OCI-LY1 (cell line): ENCODE measurements around the gene MIS18A.
"Not testable (repeated sequence)": the region's sequence is repeated elsewhere in the genome, so short reads cannot be mapped to it uniquely, and the experiment has no call there.

Experiments used
- H2AFZ ChIP-seq: fragments of 200-600 bp; sonication (generic), shearing (Covaris generic); 2 replicates; pipeline ENCODE4 v1.6.0; 2014; ENCODE audit warnings: antibody characterized with exemption, mild to moderate bottlenecking, low read length
- H3F3A ChIP-seq: fragments of 200-600 bp; sonication (generic), shearing (Covaris generic); 2 replicates; pipeline ENCODE4 v1.6.0; 2014; ENCODE audit warnings: mild to moderate bottlenecking, antibody characterized with exemption, low read length, moderate library complexity; ENCODE audit not compliant: insufficient read depth
- H3K27ac ChIP-seq: fragments of 200-600 bp; sonication (generic); 2 replicates; pipeline ENCODE4 v1.5.1; 2014; ENCODE audit warnings: low read length, mixed run types, mild to moderate bottlenecking, low read depth; ENCODE audit not compliant: poor library complexity, severe bottlenecking
- H3K27me3 ChIP-seq: fragments of 200-600 bp; sonication (generic); 2 replicates; pipeline ENCODE4 v1.6.0; 2014; ENCODE audit warnings: antibody characterized with exemption, mild to moderate bottlenecking, low read length, moderate library complexity; ENCODE audit not compliant: insufficient read depth
- H3K36me3 ChIP-seq: fragments of 200-600 bp; sonication (generic); 2 replicates; pipeline ENCODE4 v1.6.1; 2014; ENCODE audit warnings: mild to moderate bottlenecking, antibody characterized with exemption, low read length, moderate library complexity, mixed read lengths; ENCODE audit not compliant: insufficient read depth
- H3K4me1 ChIP-seq: fragments of 200-600 bp; sonication (generic); 2 replicates; pipeline ENCODE4 v1.5.1; 2014; ENCODE audit warnings: mild to moderate bottlenecking, low read length, moderate library complexity; ENCODE audit not compliant: insufficient read depth, severe bottlenecking
- H3K4me2 ChIP-seq: fragments of 200-600 bp; sonication (generic), shearing (Covaris generic); 2 replicates; pipeline ENCODE4 v1.6.1; 2014; ENCODE audit warnings: low read length
- H3K4me3 ChIP-seq: fragments of 200-600 bp; sonication (generic); 2 replicates; pipeline ENCODE4 v1.5.1; 2014; ENCODE audit warnings: low read length, low read depth, mild to moderate bottlenecking, mixed read lengths; ENCODE audit not compliant: poor library complexity, severe bottlenecking
- H3K79me2 ChIP-seq: fragments of 200-600 bp; shearing (Covaris generic); 2 replicates; pipeline ENCODE4 v1.6.1; 2016; ENCODE audit warnings: mixed run types, low read length, mixed read lengths; ENCODE audit not compliant: insufficient read depth
- H3K9ac ChIP-seq: fragments of 200-600 bp; sonication (generic), shearing (Covaris generic); 2 replicates; pipeline ENCODE4 v1.6.1; 2014; ENCODE audit warnings: mild to moderate bottlenecking, low read length, mixed read lengths
- H3K9me2 ChIP-seq: fragments of 200-600 bp; sonication (generic), shearing (Covaris generic); 2 replicates; pipeline ENCODE4 v1.6.1; 2014; ENCODE audit warnings: low read depth, mild to moderate bottlenecking, low read length, mixed read lengths
- H3K9me3 ChIP-seq: fragments of 200-600 bp; shearing (Covaris generic); 2 replicates; pipeline ENCODE4 v1.6.1; 2014; ENCODE audit warnings: low read length, mixed read lengths
- H4K20me1 ChIP-seq: fragments of 200-600 bp; sonication (generic), shearing (Covaris generic); 2 replicates; pipeline ENCODE4 v1.6.0; 2016; ENCODE audit warnings: mild to moderate bottlenecking, low read length; ENCODE audit not compliant: insufficient read depth
- CTCF ChIP-seq: fragments of 200-600 bp; sonication (generic), shearing (Covaris generic); IDR thresholded peaks from 2 replicates; pipeline ENCODE4 v1.5.1; 2017; ENCODE audit warnings: mild to moderate bottlenecking, antibody characterized with exemption, low read length, moderate library complexity, mixed read lengths
- EZH2 ChIP-seq: fragments of 200-600 bp; sonication (generic), shearing (Covaris generic); IDR thresholded peaks from 2 replicates; pipeline ENCODE4 v1.8.0; 2017; ENCODE audit warnings: borderline replicate concordance, mixed run types, mild to moderate bottlenecking, antibody characterized with exemption, low read length, moderate library complexity, mixed read lengths

The MIS18A gene

DNA sequence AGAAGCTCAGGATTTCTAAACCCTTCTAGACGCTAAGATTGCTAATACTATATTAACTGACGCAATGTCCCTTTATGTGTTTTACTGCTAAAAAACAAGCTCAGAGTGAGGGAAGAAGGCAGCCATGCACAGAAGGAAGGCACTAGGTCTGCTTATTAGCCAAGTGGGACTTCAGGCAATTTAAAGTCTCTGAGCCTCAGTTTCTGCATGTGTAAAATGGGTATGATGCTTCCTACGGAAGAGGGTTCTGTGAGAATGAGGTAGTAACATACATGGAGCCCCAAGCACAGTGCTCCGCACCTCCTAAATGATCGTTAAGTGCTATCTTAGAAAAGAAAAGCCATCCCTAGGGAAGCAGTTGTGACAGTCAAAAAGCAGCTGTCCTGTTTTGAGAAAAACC lies 16.9 kb downstream of the MIS18A start:
- Histone ChIP-seq H3K9ac (no peak overlapping the region), H3K36me3 (peaks cover 4% of the 10 kb centered on the region), H3K27ac (no peak overlapping the region), H2AFZ (no peak overlapping the region), H4K20me1 (no peaks in the 10 kb centered on the region), H3K4me1 (no peaks in the 10 kb centered on the region), H3K27me3 (no peaks in the 10 kb centered on the region), H3K9me3 (no peaks in the 10 kb centered on the region), H3F3A (no peaks in the 10 kb centered on the region), H3K9me2 (no peaks in the 10 kb centered on the region), H3K4me3 (no peak overlapping the region), H3K79me2 (no peaks in the 10 kb centered on the region), H3K4me2 (no peak overlapping the region)
- TF ChIP-seq EZH2 (no peak), CTCF (no peak)

GRCh38 chr21:32260130-32260529 lies 18.7 kb downstream of the MIS18A start:
- TF ChIP-seq EZH2 (no peak), CTCF (no peak)
- no peak overlapping the region for H3K4me3 ChIP-seq
- H3K4me1 ChIP-seq: no peaks in the 10 kb centered on the region
- no peaks in the 10 kb centered on the region for H3F3A ChIP-seq
- H3K9ac ChIP-seq: no peak overlapping the region
- no peaks in the 10 kb centered on the region for H3K36me3 ChIP-seq
- no peaks in the 10 kb centered on the region for H3K9me3 ChIP-seq
- no peaks in the 10 kb centered on the region for H3K27me3 ChIP-seq
- no peaks in the 10 kb centered on the region for H4K20me1 ChIP-seq
- no peak overlapping the region for H3K4me2 ChIP-seq
- no peak overlapping the region for H3K27ac ChIP-seq
- no peaks in the 10 kb centered on the region for H3K9me2 ChIP-seq
- H3K79me2 ChIP-seq: no peaks in the 10 kb centered on the region
- H2AFZ ChIP-seq: no peak overlapping the region

DNA sequence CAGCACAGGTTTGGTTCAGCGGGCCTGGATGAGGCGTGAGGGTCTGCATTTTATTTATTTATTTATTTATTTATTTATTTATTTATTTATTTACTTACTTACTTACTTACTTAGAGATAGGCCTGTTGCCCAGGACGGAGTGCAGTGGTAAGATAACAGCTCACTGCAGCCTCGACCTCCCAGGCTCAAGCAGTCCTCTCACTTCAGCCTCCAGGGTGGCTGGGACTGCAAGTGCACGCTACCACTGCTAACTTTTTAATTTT lies 20.1 kb downstream of the MIS18A start:
- H3K36me3 ChIP-seq, H3K79me2 ChIP-seq, H3K4me3 ChIP-seq, H3F3A ChIP-seq, H3K4me2 ChIP-seq, H3K9me2 ChIP-seq, H3K27me3 ChIP-seq, H3K9me3 ChIP-seq, H4K20me1 ChIP-seq, H3K9ac ChIP-seq, H3K27ac ChIP-seq, H2AFZ ChIP-seq, H3K4me1 ChIP-seq: not testable (repeated sequence)

- Histone ChIP-seq H3K9me3 (no peaks in the 10 kb centered on the region), H3K4me2 (no peak overlapping the region), H3K4me3 (no peak overlapping the region), H3K36me3 (no peaks in the 10 kb centered on the region), H3K27me3 (no peaks in the 10 kb centered on the region), H3K9ac (no peak overlapping the region), H3K27ac (no peak overlapping the region), H2AFZ (no peak overlapping the region), H3K4me1 (no peaks in the 10 kb centered on the region), H3K9me2 (no peaks in the 10 kb centered on the region), H4K20me1 (no peaks in the 10 kb centered on the region), H3F3A (no peaks in the 10 kb centered on the region), H3K79me2 (no peaks in the 10 kb centered on the region)
- peak; percentile 79 for TF ChIP-seq CTCF
- TF ChIP-seq EZH2: no peak
These were observed 20.7 kb downstream of the MIS18A start for GRCh38 chr21:32257962-32258785.
